ENCODE measurements around the gene TUBB3.
"Not testable (repeated sequence)": the region's sequence is repeated elsewhere in the genome, so short reads cannot be mapped to it uniquely, and the experiment has no call there.

The TUBB3 gene

GRCh38 chr16:89902980-89903379 is 20.2 kb upstream of the TUBB3 start:
- no peak for DNase-seq (ENCODE audit: low spot score)

- DNase-seq (ENCODE audit: low spot score), result no peak
Observed at GRCh38 chr16:89903908-89904515, 19.1 kb upstream of the TUBB3 start.

GRCh38 chr16:89904606-89905510 is 18.3 kb upstream of the TUBB3 start:
- no peak for DNase-seq (ENCODE audit: low spot score)

GRCh38 chr16:89905511-89906139 is 17.5 kb upstream of the TUBB3 start:
- no peak for DNase-seq (ENCODE audit: low spot score)

DNA sequence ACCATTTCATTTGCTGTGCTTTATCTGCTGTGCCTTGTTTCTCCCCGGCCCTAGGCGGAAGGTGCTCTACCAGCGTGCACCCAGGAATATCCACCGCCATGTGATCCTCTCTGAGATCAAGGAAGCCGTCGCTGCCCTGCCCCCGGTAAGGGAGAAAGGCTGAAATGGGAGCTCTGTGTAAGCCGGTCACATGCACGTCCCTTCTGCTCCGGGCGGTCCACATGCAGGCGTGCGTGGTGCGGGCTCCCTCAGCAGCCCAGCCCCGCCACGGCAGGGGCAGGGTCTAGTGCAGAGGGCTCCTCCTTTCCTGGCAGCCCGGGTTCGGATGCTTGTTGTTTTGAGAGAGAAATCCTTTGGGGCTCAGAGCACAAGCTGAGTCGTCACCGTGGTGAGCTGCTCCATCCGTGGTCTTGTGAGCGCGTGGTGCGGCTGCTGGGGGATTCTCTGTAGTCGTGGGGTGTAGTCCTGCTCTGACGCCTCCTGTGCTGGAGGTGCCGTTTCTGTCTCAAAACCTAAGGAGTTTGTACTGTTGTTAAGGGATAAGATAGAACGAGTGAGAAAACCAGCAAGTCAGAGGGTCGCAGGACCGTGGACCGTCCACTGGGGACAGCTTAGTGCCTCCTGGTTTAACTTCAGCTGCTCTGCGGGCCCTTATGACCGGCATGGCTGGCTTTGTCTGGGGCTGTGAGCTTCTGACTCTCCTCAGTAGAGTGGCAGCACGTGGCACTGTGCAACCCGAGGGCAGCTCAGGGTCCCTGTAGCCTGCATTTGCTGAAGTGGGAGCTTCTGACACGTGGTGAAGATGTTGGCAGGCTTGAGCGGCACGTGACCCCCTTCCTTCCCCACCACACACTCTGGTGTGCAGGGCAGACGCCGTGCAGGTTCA is 16.8 kb upstream of the TUBB3 start:
- no peak for DNase-seq (ENCODE audit: low spot score)

GRCh38 chr16:89907055-89907814 is 15.9 kb upstream of the TUBB3 start:
- no peak for DNase-seq (ENCODE audit: low spot score)

- no peak for DNase-seq (ENCODE audit: low spot score)
Observed at GRCh38 chr16:89908236-89908635, 14.9 kb upstream of the TUBB3 start.

DNA sequence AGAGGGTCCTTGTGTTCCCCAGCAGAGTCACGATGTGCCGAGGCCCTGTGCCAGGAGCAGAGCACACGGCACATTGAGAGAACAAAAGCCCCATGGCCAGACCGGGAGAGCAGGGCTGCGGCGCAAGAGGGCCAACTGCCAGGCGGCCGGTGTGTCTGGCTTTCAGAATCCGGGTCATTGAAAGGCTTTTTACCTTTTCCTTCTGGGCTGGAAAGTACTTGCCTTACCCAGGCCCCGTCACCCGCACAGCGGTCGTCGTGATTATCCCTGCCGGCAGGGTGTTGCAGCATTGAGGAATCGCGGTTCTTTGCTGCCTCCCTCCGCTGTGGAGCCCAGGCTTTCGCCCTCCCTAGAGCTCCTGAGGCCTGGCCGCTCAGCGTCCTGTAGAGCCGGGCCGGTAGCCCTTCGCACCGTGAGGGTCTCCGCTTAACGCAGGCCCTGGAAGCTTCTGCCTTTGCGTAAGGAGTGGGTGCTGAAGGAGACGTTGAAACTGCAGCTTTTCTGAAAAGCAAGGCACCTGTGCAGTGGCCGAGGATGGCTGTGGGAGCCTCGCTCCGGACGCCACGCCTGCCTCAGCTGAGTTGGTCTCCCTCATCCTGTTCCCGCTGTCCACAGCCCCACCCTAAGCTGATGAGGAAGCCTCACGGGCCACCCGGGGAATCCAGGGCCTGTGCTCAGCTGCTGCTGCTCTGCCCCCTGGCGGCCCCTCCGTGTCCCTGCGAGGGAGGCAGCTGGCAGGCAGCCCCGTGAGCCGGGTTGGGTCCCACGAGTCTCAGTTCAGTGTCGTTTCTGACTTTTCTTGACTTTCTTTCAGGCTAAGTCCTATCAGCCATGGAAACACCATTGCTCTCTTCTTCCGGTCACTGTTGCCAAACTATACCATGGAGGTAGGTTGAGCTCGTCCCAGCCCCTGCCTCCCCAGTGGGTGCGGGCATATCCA is 13.1 kb upstream of the TUBB3 start:
- peak; percentile 61 for DNase-seq (ENCODE audit: low spot score)

GRCh38 chr16:89910717-89911354 is 12.3 kb upstream of the TUBB3 start:
- no peak for DNase-seq (ENCODE audit: low spot score)

GRCh38 chr16:89911375-89911774 is 11.8 kb upstream of the TUBB3 start:
- no peak for DNase-seq (ENCODE audit: low spot score)

GRCh38 chr16:89912143-89912542 is 11.0 kb upstream of the TUBB3 start:
- no peak for DNase-seq (ENCODE audit: low spot score)

DNA sequence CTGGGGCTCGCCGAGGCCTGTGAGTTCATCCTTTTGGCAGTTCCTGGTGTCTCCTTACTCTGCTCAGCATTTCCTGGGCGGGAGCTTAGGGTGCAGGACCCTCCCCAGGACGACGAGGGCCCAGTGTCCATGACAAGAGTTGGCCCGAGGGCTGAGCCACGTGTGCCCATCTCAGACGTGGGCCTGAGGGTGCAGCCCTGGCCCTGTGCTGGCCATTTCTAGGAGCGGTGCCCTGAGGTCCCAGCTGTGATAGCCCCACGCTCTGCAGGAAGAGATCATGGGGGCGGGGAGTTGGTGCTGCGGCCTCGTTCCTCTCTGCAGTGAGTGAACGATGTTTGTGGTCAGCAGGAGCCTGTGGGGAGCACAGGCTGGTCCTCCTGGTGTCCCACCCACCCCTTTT is 10.5 kb upstream of the TUBB3 start:
- no peak for DNase-seq (ENCODE audit: low spot score)

DNA sequence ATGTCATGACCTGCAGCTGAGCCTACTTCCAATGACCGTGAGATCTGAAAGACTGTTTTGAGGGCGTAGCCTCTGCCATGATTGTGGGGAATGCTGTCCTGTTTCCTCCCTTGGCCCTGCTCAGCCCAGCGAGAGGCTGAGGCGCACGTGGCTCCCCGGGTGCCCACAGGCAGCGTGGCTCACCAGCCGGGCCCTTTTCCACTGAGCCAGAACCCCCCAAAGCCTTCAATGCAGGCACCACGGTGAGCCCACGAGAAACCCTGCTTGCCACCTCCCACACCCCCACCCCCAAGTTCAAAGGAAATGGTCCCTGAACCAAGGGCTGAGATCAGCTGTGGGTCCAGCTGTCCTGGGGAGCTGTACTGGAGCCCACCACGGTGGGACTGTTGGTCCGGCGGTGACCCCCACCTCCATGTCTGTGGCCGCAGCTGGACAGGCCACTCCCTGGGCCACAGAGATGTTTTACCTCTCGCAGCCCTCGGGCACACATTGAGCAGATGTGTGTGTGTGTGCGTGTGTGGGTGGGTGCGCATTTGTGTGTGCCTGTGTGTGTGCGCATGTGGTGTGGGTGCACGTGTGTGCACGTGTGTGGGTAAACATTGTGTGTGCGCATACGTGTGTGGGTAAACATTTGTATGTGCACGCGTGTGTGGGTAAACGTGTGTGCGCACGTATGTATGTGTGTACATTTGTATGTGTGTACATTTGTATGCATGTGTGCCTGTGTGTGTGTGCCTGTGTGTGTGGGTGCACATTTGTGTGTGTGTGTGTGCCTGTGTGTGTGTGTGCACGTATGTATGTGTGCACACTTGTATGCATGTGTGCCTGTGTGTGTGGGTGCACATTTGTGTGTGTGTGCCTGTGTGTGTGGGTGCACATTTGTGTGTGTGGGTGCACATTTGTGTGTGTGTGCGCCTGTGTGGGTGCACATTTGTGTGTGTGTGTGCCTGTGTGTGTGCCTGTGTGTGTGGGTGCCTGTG is 9.4 kb upstream of the TUBB3 start:
- DNase-seq (ENCODE audit: low spot score), result no peak

GRCh38 chr16:89914642-89915285 is 8.4 kb upstream of the TUBB3 start:
- DNase-seq (ENCODE audit: low spot score), result not testable (repeated sequence)

- no peak for DNase-seq (ENCODE audit: low spot score)
Observed at GRCh38 chr16:89915303-89916232, 7.6 kb upstream of the TUBB3 start.

GRCh38 chr16:89917773-89918452 is 5.2 kb upstream of the TUBB3 start:
- no peak for DNase-seq (ENCODE audit: low spot score)
